ENCODE data around the gene ADCY10. TPM values are rescaled to one million over a fixed set of nuclear protein-coding genes. Genes with fewer than 3 reads are reported as not detected.

ADCY10 gene
- total and polyA plus RNA-seq, 2 of the 4 experiments (the other 2 are of a cell fraction) = under 0.01 to 0.03 TPM

DNA sequence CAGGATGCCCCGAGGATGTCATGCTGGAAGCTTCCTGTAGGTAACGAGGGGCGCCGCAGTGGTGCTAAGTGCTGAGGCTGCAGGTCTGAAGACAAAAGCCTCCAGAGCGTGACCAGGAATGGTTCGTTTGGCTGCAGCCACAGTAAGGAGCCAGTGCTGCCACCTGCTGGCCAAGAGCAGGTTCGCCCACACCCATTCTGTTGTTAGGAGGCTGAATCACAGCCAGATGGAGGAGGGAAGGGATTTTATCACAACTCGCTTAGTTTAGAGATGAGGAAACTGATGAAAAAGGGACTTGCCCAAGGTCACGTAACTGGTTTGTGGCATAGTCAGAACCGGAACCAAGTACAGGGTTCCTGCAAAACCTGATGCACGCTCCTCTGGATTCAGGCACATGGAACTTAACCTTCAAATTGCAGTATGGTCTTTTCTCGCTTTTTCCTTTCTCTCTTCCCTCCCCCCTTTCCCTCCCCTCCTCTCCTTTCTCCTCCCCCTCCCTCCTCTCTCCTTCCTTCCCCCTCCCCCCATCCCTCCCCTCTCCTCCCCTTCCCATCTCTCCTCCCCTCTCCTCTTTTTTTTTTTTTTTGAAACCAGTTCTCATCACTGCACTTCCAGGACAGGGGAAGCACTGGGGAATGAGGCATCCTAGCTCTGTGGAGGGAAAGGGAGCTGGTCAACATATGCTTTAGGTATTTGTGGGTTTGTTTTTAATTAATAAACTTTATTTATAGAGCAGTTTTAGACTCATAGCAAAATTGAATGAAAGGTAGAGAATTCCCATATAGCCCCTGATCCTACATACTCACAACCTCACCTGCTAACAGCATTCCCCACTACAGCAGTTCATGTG, 110.4 kb downstream of the ADCY10 start (continued):
- TF ChIP-seq RAD21 (IDR thresholded peaks at IDR 0.05; ENCODE audit: low read length) = peak; percentile 89

DNA sequence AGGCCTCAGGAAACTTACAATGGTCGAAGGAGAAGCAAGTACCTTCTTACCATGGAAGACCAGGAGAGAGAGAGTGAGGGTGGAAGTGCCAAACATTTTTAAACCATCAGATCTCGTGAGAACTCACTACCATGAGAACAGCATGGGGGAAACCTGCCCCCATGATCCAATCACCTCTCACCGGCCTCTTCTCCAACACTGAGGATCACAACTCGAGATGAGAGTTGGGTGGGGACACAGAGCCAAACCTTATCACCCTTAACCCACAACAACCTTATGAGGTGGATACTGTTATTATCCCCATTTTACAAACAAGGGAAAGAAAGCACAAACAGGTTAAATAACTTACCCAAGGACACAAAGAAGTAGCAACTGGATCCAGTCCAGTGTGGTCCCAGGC, 111.7 kb downstream of the ADCY10 start:
- peaks cover 0 to 14% of the 10 kb centered on the region in 2 experiments; a peak in 1 of 4 replicates for H3K79me1 ChIP-seq (ENCODE audit: low read depth in 1 of 2, low read length in 2 of 2)
- H3K4ac ChIP-seq (ENCODE audit: low read depth, low read length) = 0 out of 2 replicates have a peak overlapping the region, but pooled peaks have one; percentile 13
- peaks cover 12% of the 10 kb centered on the region for H3K4me1 ChIP-seq (ENCODE audit: control insufficient read depth, insufficient read depth, low read length)
- dilution Hi-C loops (cut with HindIII; ENCODE audit: low sequenced_read_pairs, unreplicated experiment) (no loop called here), in situ Hi-C loops (cut with MboI; ENCODE audit: low sequenced_read_pairs) (no loop called here), intact Hi-C loops (cut with micrococcal nuclease) (loop anchor here (2.0 to 10.0 kb wide), 6 partner anchors 81 to 577 kb away; partner anchors contain the start of genes CREG1, DCAF6, MPC2 and MPZL1)
- H4K20me1 ChIP-seq (ENCODE audit: insufficient read depth, low read length) = peaks cover 3% of the 10 kb centered on the region; the same call in 1 of the 2 replicates
- no peak overlapping the region for H3K23ac ChIP-seq (ENCODE audit: low read depth, low read length)
- DNase-seq = no peak
- H3K27ac ChIP-seq (ENCODE audit: insufficient read depth, low read length) = no peak overlapping the region
- H2BK5ac ChIP-seq (ENCODE audit: low read depth, low read length, poor library complexity, severe bottlenecking) = no peak overlapping the region
- H3K27me3 ChIP-seq (ENCODE audit: control insufficient read depth, insufficient read depth, low read length) = no peaks in the 10 kb centered on the region
- H3K4me2 ChIP-seq (ENCODE audit: low read depth, low read length) = no peak overlapping the region
- no peak overlapping the region for H3K14ac ChIP-seq (replicated peaks; ENCODE audit: low read depth, low read length)
- CTCF ChIA-PET = interaction anchor here (0.7 to 1.5 kb wide), 2 partner anchors 28 to 85 kb away, joined by 3 to 6 read pairs; no protein-coding TSS in a partner anchor
- H2BK15ac ChIP-seq (ENCODE audit: low read depth, low read length) = no peak overlapping the region
- H2AK9ac ChIP-seq (replicated peaks; ENCODE audit: low read depth, low read length, poor library complexity) = no peak overlapping the region
- peak overlapping the region; percentile 20; the same call in 1 of the 2 replicates for H4K5ac ChIP-seq (ENCODE audit: low read depth, low read length)
- H2BK120ac ChIP-seq (ENCODE audit: low read depth, low read length) = no peak overlapping the region
- ATAC-seq (ENCODE audit: low read depth) = no peak
- H3K4me3 ChIP-seq (ENCODE audit: insufficient read depth, low read depth, low read length) = no peak overlapping the region
- H3K18ac ChIP-seq (ENCODE audit: low read depth, low read length) = no peak overlapping the region
- no peaks in the 10 kb centered on the region for H3K36me3 ChIP-seq (ENCODE audit: control insufficient read depth, insufficient read depth, low read length)
- no peaks in the 10 kb centered on the region for H3K9me3 ChIP-seq (ENCODE audit: control insufficient read depth, insufficient read depth, low read length)
- TF ChIP-seq CTCF (conservative IDR thresholded peaks at IDR 0.05; ENCODE audit: low read depth, low read length) (no peak), RFX5 (IDR thresholded peaks at IDR 0.05; ENCODE audit: low read depth, low read length) (no peak), POLR2A (IDR thresholded peaks at IDR 0.05; ENCODE audit: low read depth, low read length) (no peak), USF2 (IDR thresholded peaks at IDR 0.05; ENCODE audit: low read depth, low read length) (no peak), MAFK (IDR thresholded peaks at IDR 0.05; ENCODE audit: low read depth, low read length) (no peak), FOS (IDR thresholded peaks at IDR 0.05; ENCODE audit: low read depth, low read length) (no peak), CHD1 (IDR thresholded peaks at IDR 0.05; ENCODE audit: low read depth, low read length) (no peak)
- TF ChIP-seq, protein P1, sequence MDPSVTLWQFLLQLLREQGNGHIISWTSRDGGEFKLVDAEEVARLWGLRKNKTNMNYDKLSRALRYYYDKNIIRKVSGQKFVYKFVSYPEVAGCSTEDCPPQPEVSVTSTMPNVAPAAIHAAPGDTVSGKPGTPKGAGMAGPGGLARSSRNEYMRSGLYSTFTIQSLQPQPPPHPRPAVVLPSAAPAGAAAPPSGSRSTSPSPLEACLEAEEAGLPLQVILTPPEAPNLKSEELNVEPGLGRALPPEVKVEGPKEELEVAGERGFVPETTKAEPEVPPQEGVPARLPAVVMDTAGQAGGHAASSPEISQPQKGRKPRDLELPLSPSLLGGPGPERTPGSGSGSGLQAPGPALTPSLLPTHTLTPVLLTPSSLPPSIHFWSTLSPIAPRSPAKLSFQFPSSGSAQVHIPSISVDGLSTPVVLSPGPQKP (IDR thresholded peaks at IDR 0.05; ENCODE audit: borderline replicate concordance, low read depth, low read length) = no peak
- peak overlapping the region; percentile 43; the same call in 1 of the 2 replicates for H4K91ac ChIP-seq (ENCODE audit: insufficient read depth, low read depth, low read length)
- no peak overlapping the region for H2AFZ ChIP-seq (replicated peaks; ENCODE audit: low read length, poor library complexity)
- H3K9me1 ChIP-seq (ENCODE audit: insufficient read depth, low read length) = peaks cover 12% of the 10 kb centered on the region
- H4K8ac ChIP-seq (ENCODE audit: low read depth in 2 of 2, low read length in 2 of 2) = no peak overlapping the region
- no peak overlapping the region for H3K9ac ChIP-seq (ENCODE audit: low read depth, low read length)
- H3K56ac ChIP-seq (ENCODE audit: extremely low read depth, insufficient read depth, low read length) = no peak overlapping the region
- H2BK20ac ChIP-seq (ENCODE audit: low read depth, low read length) = no peak overlapping the region; the same call in 1 of the 2 replicates
- WGBS, 2 experiments (ENCODE audit: extremely low coverage in 2 of 2, insufficient read length in 1 of 2) = no CpG with 5 or more reads among the region's 4 CpGs
- BruUV-seq (replicated peaks) = no TSS peak
- POLR2A ChIA-PET (ENCODE audit: unreplicated experiment) = no interaction called here
- peak overlapping the region; percentile 27; the same call in 1 of the 2 replicates for H2AK5ac ChIP-seq (ENCODE audit: low read depth, low read length)

Data from IMR-90 (cell line).